ENCODE measurements around the gene SRSF8. TPM values are rescaled to one million over a fixed set of nuclear protein-coding genes. Genes with fewer than 3 reads are reported as not detected.

The SRSF8 gene
- total and polyA plus RNA-seq, 7 donors, result 17.7 to 35.3 (median 26.6) TPM

- H3K27me3 ChIP-seq (ENCODE audit: insufficient read depth in 3 of 3, low read length in 2 of 3), result no peaks in the 10 kb centered on the region
- TF ChIP-seq, protein P1, sequence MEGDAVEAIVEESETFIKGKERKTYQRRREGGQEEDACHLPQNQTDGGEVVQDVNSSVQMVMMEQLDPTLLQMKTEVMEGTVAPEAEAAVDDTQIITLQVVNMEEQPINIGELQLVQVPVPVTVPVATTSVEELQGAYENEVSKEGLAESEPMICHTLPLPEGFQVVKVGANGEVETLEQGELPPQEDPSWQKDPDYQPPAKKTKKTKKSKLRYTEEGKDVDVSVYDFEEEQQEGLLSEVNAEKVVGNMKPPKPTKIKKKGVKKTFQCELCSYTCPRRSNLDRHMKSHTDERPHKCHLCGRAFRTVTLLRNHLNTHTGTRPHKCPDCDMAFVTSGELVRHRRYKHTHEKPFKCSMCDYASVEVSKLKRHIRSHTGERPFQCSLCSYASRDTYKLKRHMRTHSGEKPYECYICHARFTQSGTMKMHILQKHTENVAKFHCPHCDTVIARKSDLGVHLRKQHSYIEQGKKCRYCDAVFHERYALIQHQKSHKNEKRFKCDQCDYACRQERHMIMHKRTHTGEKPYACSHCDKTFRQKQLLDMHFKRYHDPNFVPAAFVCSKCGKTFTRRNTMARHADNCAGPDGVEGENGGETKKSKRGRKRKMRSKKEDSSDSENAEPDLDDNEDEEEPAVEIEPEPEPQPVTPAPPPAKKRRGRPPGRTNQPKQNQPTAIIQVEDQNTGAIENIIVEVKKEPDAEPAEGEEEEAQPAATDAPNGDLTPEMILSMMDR (IDR thresholded peaks at IDR 0.05), result no peak
- DNase-seq (no peak), ATAC-seq (no peak)
- peaks cover 25% of the 10 kb centered on the region for H3K4me1 ChIP-seq
- no peak overlapping the region for H3K4me3 ChIP-seq
- H3K36me3 ChIP-seq (ENCODE audit: insufficient read depth in 1 of 2, low read depth in 1 of 2), result no peaks in the 10 kb centered on the region
- no peak overlapping the region for H3K27ac ChIP-seq
- no peaks in the 10 kb centered on the region for H3K9me3 ChIP-seq
- 97 to 100% (median 97%) methylated on average over 1 of the region's 1 CpG for WGBS, 3 donors
- intact Hi-C loops (cut with DNase I), result loop anchor here in 1 of 2 donors (5.0 kb wide), 2 partner anchors 37 to 72 kb away; no protein-coding TSS in a partner anchor
Observed at GRCh38 chr11:95070471-95070870, 3.8 kb downstream of the SRSF8 start.

GRCh38 chr11:95072948-95073347 is 6.2 kb downstream of the SRSF8 start:
- H3K27ac ChIP-seq, result no peak overlapping the region
- intact Hi-C loops (cut with DNase I), result loop anchor here in 1 of 2 donors (5.0 kb wide), 2 partner anchors 34 to 69 kb away; no protein-coding TSS in a partner anchor
- no peaks in the 10 kb centered on the region for H3K9me3 ChIP-seq
- H3K36me3 ChIP-seq (ENCODE audit: insufficient read depth in 1 of 2, low read depth in 1 of 2), result no peaks in the 10 kb centered on the region
- no peak overlapping the region for H3K4me3 ChIP-seq
- ATAC-seq (no peak), DNase-seq (no peak)
- TF ChIP-seq, protein P1 (IDR thresholded peaks at IDR 0.05), result no peak
- H3K4me1 ChIP-seq, result peaks cover 26% of the 10 kb centered on the region
- H3K27me3 ChIP-seq (ENCODE audit: insufficient read depth in 3 of 3, low read length in 2 of 3), result no peaks in the 10 kb centered on the region

DNA sequence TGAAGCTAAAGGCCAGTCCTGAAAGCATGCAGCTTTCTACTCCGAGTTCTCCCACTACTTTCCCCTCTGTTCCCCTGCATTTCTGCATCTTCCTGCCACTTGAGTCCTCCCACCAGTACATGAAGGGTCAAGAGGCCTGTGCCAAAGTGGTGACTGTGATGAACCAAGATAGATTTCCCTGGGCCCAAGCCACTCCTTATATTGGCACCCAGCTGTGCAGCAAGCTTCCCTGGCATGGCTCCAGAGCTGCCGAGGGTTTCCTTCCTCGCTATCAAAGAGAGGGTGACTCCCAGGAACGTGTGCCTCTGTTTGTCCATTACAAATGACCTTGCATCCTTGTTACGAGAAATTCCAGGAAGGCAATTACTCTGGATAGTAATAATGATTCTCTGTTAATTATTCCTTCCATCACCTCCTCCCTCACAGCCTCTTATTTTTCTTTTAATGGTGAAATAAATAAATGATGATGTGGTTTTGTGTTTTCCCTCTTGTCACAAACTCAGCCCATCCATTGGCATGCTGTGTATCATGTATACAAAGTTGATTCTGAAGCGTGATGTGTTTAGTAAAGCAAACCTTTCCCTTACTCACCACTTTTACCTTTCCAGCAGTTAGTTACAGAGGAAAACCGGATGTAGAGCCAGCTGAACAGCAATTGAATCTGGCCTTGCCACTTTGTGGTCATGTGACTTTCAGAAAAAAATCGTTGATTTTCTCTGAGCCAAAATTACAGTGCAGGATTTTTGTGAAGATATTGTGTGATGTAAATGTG is 8.3 kb downstream of the SRSF8 start:
- Histone ChIP-seq H3K27ac (peak overlapping the region; percentile 6), H3K4me1 (peaks cover 14% of the 10 kb centered on the region), H3K27me3 (ENCODE audit: insufficient read depth in 3 of 3, low read length in 2 of 3) (no peaks in the 10 kb centered on the region), H3K4me3 (no peak overlapping the region), H3K9me3 (no peaks in the 10 kb centered on the region), H3K36me3 (ENCODE audit: insufficient read depth in 1 of 2, low read depth in 1 of 2) (no peaks in the 10 kb centered on the region)
- 14 to 24% (median 23%) methylated on average over 8 of the region's 8 CpGs for WGBS, 3 donors
- peak; percentile 93 to 99 (median 96) for ATAC-seq
- TF ChIP-seq, protein P1 (IDR thresholded peaks at IDR 0.05), result no peak
- peak; percentile 63 to 92 for DNase-seq
- intact Hi-C loops (cut with DNase I), result loop anchor here (2.0 to 5.0 kb wide), 3 partner anchors 14 to 67 kb away; partner anchors contain the start of gene ENDOD1 (in 1 of the 2)

DNA sequence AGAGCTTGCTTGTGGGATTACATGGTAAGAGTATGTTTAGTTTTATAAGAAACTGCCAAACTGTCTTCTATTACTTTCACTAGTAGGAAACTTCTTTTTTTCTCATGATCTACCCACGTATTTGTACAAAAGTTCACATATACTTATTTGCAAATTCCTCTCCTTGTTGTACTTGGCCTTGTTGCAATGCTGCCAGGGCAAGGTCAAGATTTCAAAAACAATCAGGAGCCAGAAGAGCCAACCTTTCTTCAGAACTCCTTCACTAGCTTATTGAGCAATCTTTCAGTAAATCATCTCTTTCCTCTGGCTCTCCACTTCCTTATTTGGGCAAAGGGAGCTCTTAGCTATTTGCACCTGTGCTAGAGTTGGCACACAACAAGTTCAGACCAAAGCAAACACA is 9.7 kb downstream of the SRSF8 start:
- ATAC-seq (no peak), DNase-seq (no peak)
- Histone ChIP-seq H3K27ac (no peak overlapping the region), H3K4me3 (no peak overlapping the region), H3K9me3 (no peaks in the 10 kb centered on the region), H3K36me3 (ENCODE audit: insufficient read depth in 1 of 2, low read depth in 1 of 2) (no peaks in the 10 kb centered on the region), H3K4me1 (peaks cover 14% of the 10 kb centered on the region), H3K27me3 (ENCODE audit: insufficient read depth in 3 of 3, low read length in 2 of 3) (no peaks in the 10 kb centered on the region)
- WGBS, 3 donors, result 46 to 49% (median 47%) methylated on average over 1 of the region's 1 CpG
- intact Hi-C loops (cut with DNase I), result no loop called here
- TF ChIP-seq, protein P1 (IDR thresholded peaks at IDR 0.05), result no peak

Data from psoas muscle (tissue), 8 donors.